Umbilical cord (tissue), 2 donors: ENCODE results near the gene OR2W3. TPM values are rescaled to one million over a fixed set of nuclear protein-coding genes. Genes with fewer than 3 reads are reported as not detected.
"Not testable (repeated sequence)": the region's sequence is repeated elsewhere in the genome, so short reads cannot be mapped to it uniquely, and the experiment has no call there.

Experiments used
- DNase-seq: peaks from one replicate; pipeline ENCODE4 v3.0.0-alpha.2; 2015; ENCODE audit warnings: low spot score
- total RNA-seq: library from RNA; depleted of rRNA; stranded (reverse); fragments of >200 nt; gene quantifications from one replicate; pipeline ENCODE4 v1.2.3, GENCODE V29; 2014; ENCODE audit warnings: low replicate concordance; ENCODE audit not compliant: insufficient read depth

The OR2W3 gene
- total RNA-seq, 1 donor from 2014 or later, result 5.5 TPM

DNA sequence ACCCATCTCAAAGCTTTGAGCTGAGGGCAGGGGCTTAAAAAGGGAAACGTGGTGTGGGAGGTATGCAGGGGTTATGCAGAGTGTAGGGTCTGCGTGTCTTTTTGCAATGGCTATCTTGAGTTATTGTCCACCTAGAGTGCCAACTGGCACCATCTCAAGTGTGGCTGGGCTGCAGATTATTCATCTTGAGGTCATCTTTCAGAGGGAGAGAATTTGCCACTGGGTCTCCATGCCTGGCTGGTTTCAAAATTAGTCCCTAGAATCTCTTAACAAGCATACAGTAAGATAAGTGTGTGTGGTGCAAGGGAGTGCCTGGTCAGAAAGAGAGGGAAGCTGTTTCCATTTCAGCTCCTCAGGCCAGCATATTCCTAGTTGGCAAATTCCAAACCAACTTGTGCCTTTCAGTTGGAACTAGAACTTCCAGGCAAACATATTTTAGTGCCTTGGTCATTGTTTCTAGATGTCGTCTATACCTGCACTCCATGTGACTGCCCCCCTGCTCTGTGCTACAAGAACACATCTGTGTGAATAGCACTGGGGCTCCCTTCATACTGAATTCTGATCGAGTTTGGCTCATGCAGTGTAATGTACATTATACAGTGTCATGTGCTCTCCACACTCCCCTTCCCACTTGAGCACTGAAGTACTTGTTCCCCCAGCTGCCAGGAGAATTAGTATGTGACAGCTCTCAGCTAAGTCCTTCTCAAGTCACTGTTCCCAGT lies 19.7 kb downstream of the OR2W3 start:
- DNase-seq, result no peak

GRCh38 chr1:247919952-247920351 lies 24.6 kb downstream of the OR2W3 start, which contains the start of gene OR2T8:
OR2T8 (plus strand) TSS chr1:247920252; CDS start chr1:247921018, 766 bp downstream.
- DNase-seq, result no peak

DNA sequence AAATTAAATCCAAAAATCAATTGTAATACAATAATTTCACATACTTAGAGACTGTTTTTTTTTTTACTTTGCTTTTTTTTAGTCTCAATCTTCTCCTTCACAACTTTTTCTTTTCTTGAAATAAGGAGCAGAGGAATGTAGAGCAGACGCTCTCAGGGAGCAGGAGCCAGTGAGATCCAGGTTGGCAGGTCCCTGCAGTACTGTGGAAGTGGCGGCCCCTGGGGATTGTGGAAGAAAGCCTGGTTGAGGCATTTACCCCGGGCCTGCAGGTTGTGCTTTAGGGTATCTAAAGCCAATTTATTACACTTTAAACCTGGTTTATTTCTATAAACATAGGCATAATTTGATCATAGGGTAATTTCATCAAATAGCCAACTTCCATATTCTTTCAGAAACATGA lies 28.6 kb downstream of the OR2W3 start:
- DNase-seq, result no peak

- DNase-seq, result no peak
Observed at GRCh38 chr1:247924868-247925267, 29.5 kb downstream of the OR2W3 start, which contains the start of gene OR2AJ1. OR2AJ1 (plus strand) TSS chr1:247924889; CDS start chr1:247933769, 8,880 bp downstream.

DNA sequence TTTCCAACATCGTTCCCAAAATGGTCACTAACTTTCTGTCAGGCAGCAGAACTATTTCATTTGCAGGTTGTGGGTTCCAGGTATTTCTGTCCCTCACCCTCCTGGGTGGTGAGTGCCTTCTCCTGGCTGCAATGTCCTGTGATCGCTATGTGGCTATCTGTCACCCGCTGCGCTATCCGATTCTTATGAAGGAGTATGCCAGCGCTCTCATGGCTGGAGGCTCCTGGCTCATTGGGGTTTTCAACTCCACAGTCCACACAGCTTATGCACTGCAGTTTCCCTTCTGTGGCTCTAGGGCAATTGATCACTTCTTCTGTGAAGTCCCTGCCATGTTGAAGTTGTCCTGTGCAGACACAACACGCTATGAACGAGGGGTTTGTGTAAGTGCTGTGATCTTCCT lies 38.6 kb downstream of the OR2W3 start:
- no peak for DNase-seq

GRCh38 chr1:247935781-247936180 lies 40.4 kb downstream of the OR2W3 start:
- DNase-seq, result no peak

- DNase-seq, result no peak
Observed at GRCh38 chr1:247936415-247936814, 41.0 kb downstream of the OR2W3 start.

DNA sequence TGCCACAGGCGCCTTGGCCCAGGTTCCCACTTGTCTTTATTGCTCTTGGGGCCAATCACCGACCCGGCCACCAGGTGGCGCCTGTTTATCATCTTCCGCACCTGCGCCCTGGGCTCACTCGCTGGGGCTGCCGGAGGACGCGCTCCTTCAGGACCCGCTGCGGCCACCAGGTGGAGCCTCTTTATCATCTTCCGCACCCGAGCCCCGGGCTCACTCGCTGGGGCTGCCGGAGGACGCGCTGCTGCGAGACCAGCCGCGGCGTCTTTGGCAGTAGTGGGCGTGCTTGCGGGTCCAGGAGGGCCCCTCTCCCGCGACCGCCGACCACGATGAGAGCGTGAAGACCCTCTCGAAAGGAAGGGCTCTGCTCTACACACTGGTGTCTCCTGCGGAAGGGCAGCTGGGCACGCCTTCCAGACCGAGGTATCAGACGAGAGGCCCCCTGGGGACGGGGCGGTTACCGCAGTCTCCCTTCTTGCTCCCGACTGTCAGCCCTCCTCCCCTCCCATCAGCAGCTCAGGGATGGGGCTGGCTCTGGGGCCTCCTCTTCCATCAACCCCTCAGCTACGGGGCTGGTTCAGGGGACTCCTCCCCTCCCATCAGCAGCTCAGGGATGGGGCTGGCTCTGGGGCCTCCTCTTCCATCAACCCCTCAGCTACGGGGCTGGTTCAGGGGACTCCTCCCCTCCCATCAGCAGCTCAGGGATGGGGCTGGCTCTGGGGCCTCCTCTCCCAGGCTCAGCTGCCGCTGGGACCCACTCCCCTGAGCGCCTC lies 41.8 kb downstream of the OR2W3 start:
- not testable (repeated sequence) for DNase-seq

DNA sequence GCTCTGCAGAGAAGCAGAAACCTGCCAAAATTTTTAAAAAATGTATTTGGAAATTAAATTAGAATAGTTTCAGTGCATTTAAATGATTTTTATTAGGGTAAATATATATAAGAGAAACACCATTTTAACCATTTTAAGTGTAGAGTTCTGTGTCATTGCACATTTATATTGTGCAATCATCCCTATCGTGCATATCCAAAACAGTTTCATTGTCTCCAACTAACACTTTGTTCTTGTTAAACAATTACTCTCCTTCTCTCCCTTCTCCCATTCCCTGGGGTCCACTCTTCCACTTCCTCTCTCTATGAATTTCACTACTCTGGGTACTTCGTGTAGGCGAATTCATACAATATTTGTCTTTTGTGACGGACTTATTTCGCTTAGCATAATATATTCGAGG lies 47.2 kb downstream of the OR2W3 start:
- no peak for DNase-seq

Other genes with a start within 250 kb of the OR2W3 start
- 2.2 TPM for gene OR13G1, start 215.8 kb upstream of the OR2W3 start, total RNA-seq
- 0.72 TPM for gene OR6F1, start 178.9 kb upstream of the OR2W3 start, total RNA-seq
- gene OR14K1, start 157.0 kb upstream of the OR2W3 start, total RNA-seq, result not detected
- gene OR14A2, start 147.4 kb upstream of the OR2W3 start, total RNA-seq, result 4.6 TPM
- gene OR1C1, start 135.0 kb upstream of the OR2W3 start, total RNA-seq, result 9.9 TPM
- 2.6 TPM for gene OR14A16, start 71.5 kb upstream of the OR2W3 start, total RNA-seq
- 0.96 TPM for gene OR11L1, start 53.7 kb upstream of the OR2W3 start, total RNA-seq
- gene TRIM58, start 38.4 kb upstream of the OR2W3 start, total RNA-seq, result 7.7 TPM
- gene OR2T8, start 24.7 kb downstream of the OR2W3 start, total RNA-seq, result not detected
- 5.3 TPM for gene OR2AJ1, start 29.3 kb downstream of the OR2W3 start, total RNA-seq
- not detected for gene OR2L8, start 53.3 kb downstream of the OR2W3 start, total RNA-seq
- not detected for gene OR2AK2, start 69.6 kb downstream of the OR2W3 start, total RNA-seq
- 3.4 TPM for gene OR2L5, start 118.1 kb downstream of the OR2W3 start, total RNA-seq
- gene OR2L2, start 134.5 kb downstream of the OR2W3 start, total RNA-seq, result 8.9 TPM
- gene OR2L3, start 151.2 kb downstream of the OR2W3 start, total RNA-seq, result 3.6 TPM
- 3.1 TPM for gene OR2L13, start 199.6 kb downstream of the OR2W3 start, total RNA-seq
- gene OR2M5, start 249.6 kb downstream of the OR2W3 start, total RNA-seq, result 3.6 TPM